ENCODE data around the gene IGFBPL1. TPM values are rescaled to one million over a fixed set of nuclear protein-coding genes. Genes with fewer than 3 reads are reported as not detected.

Gene IGFBPL1
- total RNA-seq, 3 donors from 2014 or later = 0.38 to 0.63 TPM; not detected in 1

DNA sequence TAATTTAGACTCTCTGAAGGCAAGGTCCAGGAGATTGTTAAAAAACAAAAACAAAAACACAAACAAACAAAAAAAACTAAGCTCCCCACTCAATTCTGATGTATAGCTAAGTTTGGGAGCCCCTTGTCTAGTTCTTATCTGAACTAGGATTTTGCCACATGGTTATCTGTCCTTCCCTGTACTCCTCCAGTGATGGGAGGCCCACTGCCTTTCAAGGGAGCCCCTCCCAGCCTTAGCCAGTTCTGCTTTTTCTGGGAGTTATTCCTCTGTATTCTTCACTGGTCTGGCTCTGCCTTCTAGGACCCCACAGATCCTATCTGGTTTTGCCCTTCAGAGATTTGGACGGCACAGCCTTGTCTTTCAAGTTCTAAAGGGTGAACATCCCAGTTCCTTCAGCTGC is 33.8 kb downstream of the IGFBPL1 start:
- Histone ChIP-seq H3K9me3 (no peaks in the 10 kb centered on the region), H3K4me3 (no peak overlapping the region), H3K36me3 (ENCODE audit: low read depth) (no peaks in the 10 kb centered on the region), H3K4me1 (ENCODE audit: low read depth) (peaks cover 18% of the 10 kb centered on the region)
- no peak for ATAC-seq
- intact Hi-C loops (cut with DNase I, micrococcal nuclease) = loop anchor here in 1 of 2 donors (10.0 kb wide), 1 partner anchor 606 kb away; the partner anchor contains the start of gene EXOSC3
- TF ChIP-seq, protein P1, sequence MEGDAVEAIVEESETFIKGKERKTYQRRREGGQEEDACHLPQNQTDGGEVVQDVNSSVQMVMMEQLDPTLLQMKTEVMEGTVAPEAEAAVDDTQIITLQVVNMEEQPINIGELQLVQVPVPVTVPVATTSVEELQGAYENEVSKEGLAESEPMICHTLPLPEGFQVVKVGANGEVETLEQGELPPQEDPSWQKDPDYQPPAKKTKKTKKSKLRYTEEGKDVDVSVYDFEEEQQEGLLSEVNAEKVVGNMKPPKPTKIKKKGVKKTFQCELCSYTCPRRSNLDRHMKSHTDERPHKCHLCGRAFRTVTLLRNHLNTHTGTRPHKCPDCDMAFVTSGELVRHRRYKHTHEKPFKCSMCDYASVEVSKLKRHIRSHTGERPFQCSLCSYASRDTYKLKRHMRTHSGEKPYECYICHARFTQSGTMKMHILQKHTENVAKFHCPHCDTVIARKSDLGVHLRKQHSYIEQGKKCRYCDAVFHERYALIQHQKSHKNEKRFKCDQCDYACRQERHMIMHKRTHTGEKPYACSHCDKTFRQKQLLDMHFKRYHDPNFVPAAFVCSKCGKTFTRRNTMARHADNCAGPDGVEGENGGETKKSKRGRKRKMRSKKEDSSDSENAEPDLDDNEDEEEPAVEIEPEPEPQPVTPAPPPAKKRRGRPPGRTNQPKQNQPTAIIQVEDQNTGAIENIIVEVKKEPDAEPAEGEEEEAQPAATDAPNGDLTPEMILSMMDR (IDR thresholded peaks at IDR 0.05) = no peak
- no peak for DNase-seq

DNA sequence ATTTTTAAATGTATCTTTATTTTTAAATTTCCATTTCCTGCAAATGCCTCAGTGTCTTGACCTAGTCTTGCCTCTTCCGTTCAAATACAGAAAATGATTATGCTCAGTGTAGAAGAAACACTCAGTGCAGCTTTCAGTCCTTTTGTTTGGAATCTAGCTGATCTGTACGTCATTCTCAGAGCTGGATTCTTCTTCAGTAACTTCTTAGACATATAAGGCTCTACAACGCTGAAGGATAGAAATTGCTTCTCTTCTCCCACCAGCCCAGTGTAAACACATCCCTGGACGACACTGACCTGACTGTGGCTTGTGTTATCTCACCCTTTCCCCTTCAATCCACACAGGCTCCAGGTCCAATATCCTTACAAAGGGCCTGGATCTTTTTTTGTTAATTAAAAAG is 34.9 kb downstream of the IGFBPL1 start:
- no peaks in the 10 kb centered on the region for H3K9me3 ChIP-seq
- H3K4me1 ChIP-seq (ENCODE audit: low read depth) = peaks cover 14% of the 10 kb centered on the region
- TF ChIP-seq, protein P1 (IDR thresholded peaks at IDR 0.05) = no peak
- intact Hi-C loops (cut with DNase I, micrococcal nuclease) = no loop called here
- H3K4me3 ChIP-seq = no peak overlapping the region
- H3K36me3 ChIP-seq (ENCODE audit: low read depth) = no peaks in the 10 kb centered on the region
- ATAC-seq = no peak
- DNase-seq = no peak

DNA sequence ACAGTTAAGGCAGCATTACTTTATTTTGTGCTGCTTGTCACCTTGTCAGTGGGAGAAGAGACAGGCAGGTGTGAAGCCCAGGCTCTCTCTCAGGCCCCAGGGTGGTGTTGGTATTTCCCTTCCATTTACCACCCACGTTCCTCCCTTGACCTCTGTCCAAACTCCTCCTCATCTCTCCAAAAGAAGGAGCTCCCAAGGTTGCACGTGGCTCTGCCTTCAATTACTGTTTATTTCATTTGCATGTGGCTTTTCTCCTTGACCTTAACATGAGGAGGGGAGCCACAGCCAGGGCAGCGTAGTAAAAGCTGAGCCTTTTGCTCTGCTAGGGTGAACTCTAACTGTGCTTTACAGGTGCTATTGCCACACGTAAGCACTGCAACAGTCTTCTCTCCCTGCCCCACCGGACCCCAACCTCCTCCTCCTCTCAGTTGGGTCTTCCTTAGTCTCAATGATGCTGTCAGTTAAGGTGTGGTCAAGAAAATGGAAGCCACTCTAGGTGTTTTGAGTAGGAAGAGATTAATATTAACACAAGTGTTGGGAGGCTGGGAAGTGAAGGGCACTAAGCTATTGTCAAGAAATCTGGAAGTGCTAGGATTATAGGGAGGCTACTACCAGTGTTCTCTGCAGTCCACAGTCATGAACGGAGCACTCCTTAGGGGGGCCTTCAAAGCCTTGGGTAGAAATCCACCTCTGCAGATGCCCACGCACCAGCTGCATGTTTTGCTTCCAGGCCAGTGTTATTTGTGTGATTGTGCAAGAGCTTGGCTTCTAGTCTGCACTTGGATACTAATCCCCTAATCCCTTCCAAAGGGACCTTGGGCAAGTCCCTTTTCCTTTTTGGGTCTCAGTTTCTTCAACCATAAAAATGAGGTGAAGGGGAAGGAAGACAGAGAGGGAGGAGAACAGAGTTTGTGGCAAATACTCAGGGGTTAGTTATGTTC is 35.7 kb downstream of the IGFBPL1 start:
- H3K4me1 ChIP-seq (ENCODE audit: low read depth) = peaks cover 13% of the 10 kb centered on the region
- TF ChIP-seq, protein P1 (IDR thresholded peaks at IDR 0.05) = no peak
- DNase-seq (peak in 1 of 3 donors; percentile 22), ATAC-seq (no peak)
- no peak overlapping the region for H3K4me3 ChIP-seq
- H3K9me3 ChIP-seq = no peaks in the 10 kb centered on the region
- H3K36me3 ChIP-seq (ENCODE audit: low read depth) = no peaks in the 10 kb centered on the region
- intact Hi-C loops (cut with DNase I, micrococcal nuclease) = no loop called here

DNA sequence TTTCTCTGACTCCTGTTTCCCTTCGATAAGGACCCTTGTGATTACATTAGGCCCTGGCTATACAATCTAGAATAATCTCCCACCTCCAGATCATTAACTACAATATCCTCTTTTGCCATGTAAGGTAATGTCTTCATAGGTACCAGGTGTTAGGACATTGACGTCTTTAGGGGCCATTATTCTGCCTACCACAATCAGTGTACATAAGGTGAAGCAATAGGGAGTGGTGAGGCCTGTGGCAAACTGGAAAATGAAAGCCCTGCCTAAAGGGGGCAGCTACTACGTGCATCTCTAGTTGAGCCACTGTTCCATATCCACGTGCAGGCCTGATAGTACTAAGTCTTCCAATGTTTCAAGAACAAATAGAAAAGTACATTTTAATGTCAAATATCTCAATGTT is 36.5 kb downstream of the IGFBPL1 start:
- no peaks in the 10 kb centered on the region for H3K36me3 ChIP-seq (ENCODE audit: low read depth)
- peaks cover 8% of the 10 kb centered on the region for H3K4me1 ChIP-seq (ENCODE audit: low read depth)
- intact Hi-C loops (cut with DNase I, micrococcal nuclease) = no loop called here
- ATAC-seq (no peak), DNase-seq (no peak)
- H3K4me3 ChIP-seq = no peak overlapping the region
- TF ChIP-seq, protein P1 (IDR thresholded peaks at IDR 0.05) = no peak
- H3K9me3 ChIP-seq = no peaks in the 10 kb centered on the region

DNA sequence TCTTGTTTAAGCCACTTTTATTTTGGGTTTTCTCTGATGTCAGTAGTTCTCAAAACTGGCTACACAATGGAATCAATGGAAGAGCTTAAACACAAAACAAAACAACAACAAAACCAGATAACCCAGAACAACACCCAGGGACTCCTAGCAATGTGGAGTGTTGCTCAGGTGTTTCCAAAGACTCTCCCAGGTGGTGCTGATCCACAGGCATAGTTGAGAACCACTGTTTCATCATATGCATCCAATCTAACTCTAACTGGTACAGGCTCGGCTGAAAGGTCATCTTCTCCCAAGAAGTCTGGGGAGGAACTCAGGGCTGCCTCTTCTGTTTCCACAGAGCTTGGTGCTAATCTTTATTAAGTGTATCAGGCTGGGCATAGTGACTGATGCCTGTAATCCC is 37.2 kb downstream of the IGFBPL1 start:
- no peak for DNase-seq
- TF ChIP-seq, protein P1 (IDR thresholded peaks at IDR 0.05) = no peak
- Histone ChIP-seq H3K4me1 (ENCODE audit: low read depth) (peaks cover 8% of the 10 kb centered on the region), H3K36me3 (ENCODE audit: low read depth) (no peaks in the 10 kb centered on the region), H3K9me3 (no peaks in the 10 kb centered on the region), H3K4me3 (no peak overlapping the region)
- intact Hi-C loops (cut with DNase I, micrococcal nuclease) = no loop called here
- no peak for ATAC-seq
